Liver (tissue), 9 donors: Measurements from ENCODE around the gene PPL. TPM values are rescaled to one million over a fixed set of nuclear protein-coding genes. Genes with fewer than 3 reads are reported as not detected.

Experiments
- DNase-seq: peaks from one replicate; pipeline ENCODE4 v3.0.0-alpha.2; 2017; ENCODE audit warnings: low spot score
- H3K27ac ChIP-seq, 2 donors: one replicate each; pipeline ENCODE4 v1.7.0; 2013; ENCODE audit warnings: inconsistent platforms in 2 of 2, low read length in 2 of 2, control low read depth in 1 of 2, low read depth in 1 of 2, mild to moderate bottlenecking in 1 of 2
- H3K27me3 ChIP-seq, 4 donors: one replicate each; pipeline versions ENCODE4 v1.6.1 to v1.7.0; 2013; ENCODE audit warnings: low read length in 3 of 4, inconsistent platforms in 1 of 4, mild to moderate bottlenecking in 1 of 4, moderate library complexity in 1 of 4; ENCODE audit not compliant: control insufficient read depth in 4 of 4, insufficient read depth in 4 of 4
- H3K36me3 ChIP-seq, 4 donors: one replicate each; pipeline versions ENCODE4 v1.6.1 to v1.7.0; 2013; ENCODE audit warnings: low read length in 3 of 4, mild to moderate bottlenecking in 3 of 4, low read depth in 1 of 4, moderate library complexity in 1 of 4; ENCODE audit not compliant: control insufficient read depth in 4 of 4, insufficient read depth in 3 of 4
- H3K4me1 ChIP-seq, 4 donors: one replicate each; pipeline versions ENCODE4 v1.6.1 to v1.7.0; 2013; ENCODE audit warnings: low read length in 3 of 4, mild to moderate bottlenecking in 3 of 4, moderate library complexity in 1 of 4; ENCODE audit not compliant: control insufficient read depth in 4 of 4, insufficient read depth in 4 of 4
- H3K4me3 ChIP-seq, 3 donors: one replicate each; pipeline versions ENCODE4 v1.6.1 to v1.7.0; 2013; ENCODE audit warnings: low read length in 3 of 3, control low read depth in 1 of 3, low read depth in 1 of 3, mild to moderate bottlenecking in 1 of 3
- H3K9ac ChIP-seq, 2 donors: one replicate each; pipeline ENCODE4 v1.7.0; 2013; ENCODE audit warnings: low read length in 2 of 2, mild to moderate bottlenecking in 2 of 2, moderate library complexity in 2 of 2, control low read depth in 1 of 2, low read depth in 1 of 2
- H3K9me3 ChIP-seq, 4 donors: one replicate each; pipeline versions ENCODE4 v1.6.1 to v1.7.0; 2013; ENCODE audit warnings: low read length in 3 of 4; ENCODE audit not compliant: control insufficient read depth in 4 of 4
- ATF3 ChIP-seq: IDR thresholded peaks from 2 replicates; pipeline ENCODE4 v1.6.1; 2016; ENCODE audit warnings: antibody characterized with exemption
- CTCF ChIP-seq: fragments of 150-350 bp; IDR thresholded peaks from 2 replicates; pipeline ENCODE4 v1.5.1; 2017; ENCODE audit warnings: improper control_type of control experiment, low read depth, low read length; ENCODE audit not compliant: missing input control
- EGR1 ChIP-seq, 2 donors: IDR thresholded peaks; 2 replicates each; pipeline ENCODE4 v1.6.1; 2016 to 2018; ENCODE audit warnings: antibody characterized with exemption in 2 of 2, low read depth in 2 of 2
- GABPA ChIP-seq, 2 donors: IDR thresholded peaks in 1 of 2; conservative IDR thresholded peaks in 1 of 2; 2 replicates each; pipeline ENCODE4 v1.6.1; 2016; ENCODE audit warnings: antibody characterized with exemption in 2 of 2, mild to moderate bottlenecking in 1 of 2, moderate library complexity in 1 of 2
- HNF4A ChIP-seq, 2 donors: conservative IDR thresholded peaks; 2 replicates each; pipeline ENCODE4 v1.6.1; 2016; ENCODE audit warnings: antibody characterized with exemption in 2 of 2, mild to moderate bottlenecking in 2 of 2
- JUND ChIP-seq, 2 donors: IDR thresholded peaks; 2 replicates each; pipeline ENCODE4 v1.6.1; 2016; ENCODE audit warnings: antibody characterized with exemption in 2 of 2
- MAX ChIP-seq: IDR thresholded peaks from 2 replicates; pipeline ENCODE4 v1.6.1; 2016; ENCODE audit warnings: antibody characterized with exemption
- NR2F2 ChIP-seq: IDR thresholded peaks from 2 replicates; pipeline ENCODE4 v1.6.1; 2016; ENCODE audit warnings: antibody characterized with exemption
- REST ChIP-seq: IDR thresholded peaks from 2 replicates; pipeline ENCODE4 v1.6.1; 2016; ENCODE audit warnings: antibody characterized with exemption, mild to moderate bottlenecking
- RXRA ChIP-seq, 2 donors: IDR thresholded peaks; 2 replicates each; pipeline ENCODE4 v1.6.1; 2017 to 2018; ENCODE audit warnings: antibody characterized with exemption in 2 of 2, mild to moderate bottlenecking in 1 of 2
- SP1 ChIP-seq: IDR thresholded peaks from 2 replicates; pipeline ENCODE4 v1.6.1; 2018; ENCODE audit warnings: antibody characterized with exemption, mild to moderate bottlenecking
- TAF1 ChIP-seq: conservative IDR thresholded peaks from 2 replicates; pipeline ENCODE4 v1.6.1; 2016; ENCODE audit warnings: antibody characterized with exemption, mild to moderate bottlenecking
- YY1 ChIP-seq: IDR thresholded peaks from 2 replicates; pipeline ENCODE4 v1.6.1; 2016; ENCODE audit warnings: antibody characterized with exemption, mild to moderate bottlenecking
- ZBTB33 ChIP-seq: IDR thresholded peaks from 2 replicates; pipeline ENCODE4 v1.6.1; 2016; ENCODE audit warnings: antibody characterized with exemption
- WGBS: extraction: QIAGEN DNeasy Blood & Tissue Kit; methylation state at CpG from one replicate; pipeline ENCODE4 v1.1.7; 2013; 5-methylcytosine and 5-hydroxymethylcytosine counted together
- polyA plus RNA-seq, 2 donors: library from polyadenylated mRNA; stranded (reverse) in 1 of 2; unstranded in 1 of 2; fragments of 200-250 nt in 1 of 2; fragments of >200 nt in 1 of 2; fragmentation: Nextera tagmentation in 1 of 2; extraction: Ambion mirVana in 1 of 2; gene quantifications; one replicate each; pipeline versions ENCODE4 v1.2.1 to v1.2.3, GENCODE V29; 2013 to 2015
- total RNA-seq, 2 donors: library from RNA; depleted of rRNA; stranded (reverse); fragments of >200 nt; gene quantifications; one replicate each; pipeline ENCODE4 v1.2.3, GENCODE V29; 2014
- donor health status: healthy.
- donor health status: healthy.
- donor health status: healthy.
- donor health status: healthy.
- donor health status: healthy.

PPL gene
- total and polyA plus RNA-seq, 4 donors: 2.1 to 26.0 (median 6.1) TPM

GRCh38 chr16:4934591-4934990 is 2.4 kb downstream of the PPL start:
- no peak overlapping the region for H3K9ac ChIP-seq
- no peak for DNase-seq
- no peaks in the 10 kb centered on the region for H3K36me3 ChIP-seq
- H3K4me1 ChIP-seq: peaks cover 9 to 46% (median 36%) of the 10 kb centered on the region in 4 donors
- TF ChIP-seq NR2F2: no peak
- TF ChIP-seq ATF3: no peak
- TF ChIP-seq ZBTB33: no peak
- TF ChIP-seq YY1: no peak
- no peak for TF ChIP-seq SP1
- no peak for TF ChIP-seq GABPA (IDR thresholded peaks at IDR 0.05 in 1 of 2, conservative IDR thresholded peaks at IDR 0.05 in 1 of 2)
- TF ChIP-seq CTCF: no peak
- TF ChIP-seq REST: no peak
- H3K27ac ChIP-seq: no peak overlapping the region
- H3K9me3 ChIP-seq: no peaks in the 10 kb centered on the region
- H3K27me3 ChIP-seq: no peaks in the 10 kb centered on the region
- H3K4me3 ChIP-seq: no peak overlapping the region
- WGBS: 97% methylated on average over 6 of the region's 6 CpGs

GRCh38 chr16:4933871-4934395 is 3.0 kb downstream of the PPL start:
- H3K9ac ChIP-seq: no peak overlapping the region
- peaks cover 9 to 46% (median 36%) of the 10 kb centered on the region in 4 donors for H3K4me1 ChIP-seq
- DNase-seq: no peak
- H3K27me3 ChIP-seq: no peaks in the 10 kb centered on the region
- no peaks in the 10 kb centered on the region for H3K36me3 ChIP-seq
- no peaks in the 10 kb centered on the region for H3K9me3 ChIP-seq
- no peak overlapping the region for H3K4me3 ChIP-seq
- 89% methylated on average over 15 of the region's 15 CpGs for WGBS
- no peak overlapping the region for H3K27ac ChIP-seq
- TF ChIP-seq CTCF (no peak), TAF1 (no peak), JUND (IDR thresholded peaks at IDR 0.05) (no peak), HNF4A (conservative IDR thresholded peaks at IDR 0.05) (no peak), EGR1 (IDR thresholded peaks at IDR 0.05; ENCODE audit: low read depth in 2 of 2) (no peak), RXRA (IDR thresholded peaks at IDR 0.05) (no peak), REST (no peak), ATF3 (no peak), ZBTB33 (no peak), MAX (no peak)
